Measurements from ENCODE around the gene COL6A1.

Gene COL6A1

DNA sequence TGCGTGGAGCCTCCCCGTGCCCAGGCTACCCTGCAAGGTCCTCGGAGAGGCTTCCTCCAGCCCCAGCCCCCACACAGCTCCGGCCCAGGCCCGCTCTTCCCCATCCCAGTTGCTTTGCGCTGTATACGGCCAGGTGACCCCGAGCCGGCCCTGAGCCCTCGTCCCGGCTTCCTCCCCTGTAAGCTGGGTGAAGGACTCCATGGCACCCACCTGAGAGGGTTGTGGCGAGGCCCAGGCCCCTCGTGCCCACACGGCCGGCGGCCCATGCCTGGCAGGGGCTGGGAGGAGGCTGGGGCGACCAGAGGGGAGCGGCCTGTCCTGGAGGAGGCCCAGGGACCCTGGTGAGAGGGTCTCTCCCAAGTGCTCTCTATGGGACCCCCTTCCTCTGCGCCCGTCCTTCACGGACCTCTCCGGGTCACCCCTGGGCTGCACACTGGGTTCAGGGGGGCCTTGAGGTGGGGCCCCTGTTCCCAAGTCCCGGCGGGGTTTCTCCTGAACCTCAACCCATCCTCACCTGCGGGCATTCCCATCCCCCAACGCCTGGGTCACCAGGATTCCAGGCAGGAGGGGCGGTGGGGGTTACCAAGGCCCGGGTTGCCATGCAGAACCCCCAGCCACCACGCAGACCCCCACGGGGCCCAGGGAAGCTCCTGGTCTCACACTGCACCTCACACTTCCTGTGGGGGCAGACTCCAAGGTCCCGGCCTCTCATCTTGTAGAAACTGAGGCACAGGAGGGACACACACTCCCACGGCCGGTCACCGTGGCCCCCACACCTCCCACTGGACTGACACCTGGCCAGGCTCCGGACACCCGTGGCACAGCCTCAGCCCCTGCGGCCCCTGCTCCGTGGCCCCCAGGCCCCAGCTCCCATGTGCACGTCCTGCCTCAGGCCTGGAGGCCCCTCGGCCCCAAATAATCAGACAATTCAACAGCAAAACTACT, 25.2 kb downstream of the COL6A1 start:
- no peak for DNase-seq (ENCODE audit: low read depth)

DNA sequence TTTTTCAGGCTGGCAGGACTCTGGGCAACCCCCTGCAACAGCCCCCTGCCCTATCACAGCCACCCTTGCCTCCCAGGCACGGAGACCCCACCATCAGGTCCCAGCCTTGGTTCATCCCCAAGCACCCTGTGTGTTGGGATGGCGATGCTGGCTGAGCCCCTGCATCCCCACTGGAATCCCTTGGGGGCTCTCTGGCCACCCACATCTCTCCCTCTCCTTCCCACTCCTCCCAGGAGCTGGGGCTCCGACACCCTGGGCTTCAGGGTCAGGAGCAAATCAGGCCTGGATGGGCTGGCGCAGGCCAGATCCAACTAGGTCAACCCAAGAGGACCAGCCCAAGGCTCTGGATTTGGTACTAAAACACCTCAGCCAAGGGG, 25.9 kb downstream of the COL6A1 start:
- no peak for DNase-seq (ENCODE audit: low read depth)

DNA sequence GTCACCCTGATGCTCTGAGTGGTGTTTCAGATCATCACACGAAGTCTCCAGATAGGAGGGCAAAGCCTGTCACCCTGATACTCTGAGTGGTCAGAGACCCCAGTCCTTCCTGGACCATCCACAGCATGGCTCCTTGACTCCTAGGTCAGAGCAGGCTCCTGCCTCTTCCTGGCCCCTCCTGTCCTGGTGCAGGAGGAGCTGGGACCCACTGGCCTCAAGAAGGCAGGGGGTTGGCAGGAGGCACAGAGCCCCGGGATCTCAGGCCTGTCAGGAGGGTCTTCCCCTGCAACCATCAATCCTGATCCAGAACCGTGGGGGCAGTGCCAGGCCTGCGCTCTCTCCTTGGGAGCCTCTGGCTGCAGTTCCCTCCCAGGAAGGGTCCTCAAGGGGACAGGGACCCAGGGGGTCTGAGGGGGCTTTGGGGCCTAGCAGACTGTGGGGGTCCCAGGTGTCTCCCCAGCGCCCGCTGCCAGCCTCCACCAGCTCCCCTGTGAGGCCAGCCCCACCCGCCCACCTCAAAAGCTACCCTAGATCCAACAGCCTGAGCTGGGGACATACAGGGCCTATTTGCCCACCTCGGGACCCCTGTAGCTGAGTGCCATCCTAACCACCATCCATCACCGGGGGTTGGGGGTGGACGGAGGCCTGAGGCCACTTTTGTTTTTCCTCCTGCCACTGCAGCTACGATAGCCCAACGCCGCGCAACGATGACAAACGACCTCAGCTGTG, 27.5 kb downstream of the COL6A1 start:
- no peak for DNase-seq (ENCODE audit: low read depth)

DNA sequence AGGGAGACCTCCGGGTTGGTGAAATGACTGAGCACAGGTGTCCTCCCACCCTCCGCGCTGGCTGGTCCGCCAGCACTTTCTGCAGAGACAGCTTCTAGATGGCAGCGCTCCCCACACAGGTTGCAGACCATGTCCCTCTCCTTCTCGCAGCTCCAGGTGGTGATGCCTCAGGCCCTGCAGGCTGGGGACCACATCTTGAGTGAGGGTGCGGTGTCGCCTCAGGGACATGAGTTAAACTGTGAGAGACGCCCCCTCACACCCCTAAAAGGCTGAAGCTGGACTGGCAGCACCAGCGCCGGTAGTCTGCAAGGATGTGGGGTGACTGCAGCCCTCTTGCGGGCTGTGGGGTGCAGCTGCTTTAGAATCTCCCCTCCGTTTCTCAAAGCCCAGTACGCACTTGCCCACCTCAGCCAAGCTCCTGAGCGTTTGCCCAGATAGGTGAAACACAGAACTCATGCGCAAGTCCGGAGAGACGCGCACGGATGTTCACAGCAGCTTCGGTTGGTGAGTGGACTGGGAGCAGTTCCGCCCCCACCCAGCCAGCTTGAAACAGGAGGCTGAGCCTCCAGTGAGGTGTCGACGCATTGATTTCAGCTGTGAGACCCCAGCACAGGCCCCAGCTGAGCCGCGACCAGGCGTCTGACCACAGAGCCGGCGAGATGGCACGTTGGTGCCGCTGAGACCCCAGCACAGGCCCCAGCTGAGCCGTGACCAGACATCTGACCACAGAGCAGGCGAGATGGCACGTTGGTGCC, 28.6 kb downstream of the COL6A1 start:
- DNase-seq (ENCODE audit: low read depth), result no peak

DNA sequence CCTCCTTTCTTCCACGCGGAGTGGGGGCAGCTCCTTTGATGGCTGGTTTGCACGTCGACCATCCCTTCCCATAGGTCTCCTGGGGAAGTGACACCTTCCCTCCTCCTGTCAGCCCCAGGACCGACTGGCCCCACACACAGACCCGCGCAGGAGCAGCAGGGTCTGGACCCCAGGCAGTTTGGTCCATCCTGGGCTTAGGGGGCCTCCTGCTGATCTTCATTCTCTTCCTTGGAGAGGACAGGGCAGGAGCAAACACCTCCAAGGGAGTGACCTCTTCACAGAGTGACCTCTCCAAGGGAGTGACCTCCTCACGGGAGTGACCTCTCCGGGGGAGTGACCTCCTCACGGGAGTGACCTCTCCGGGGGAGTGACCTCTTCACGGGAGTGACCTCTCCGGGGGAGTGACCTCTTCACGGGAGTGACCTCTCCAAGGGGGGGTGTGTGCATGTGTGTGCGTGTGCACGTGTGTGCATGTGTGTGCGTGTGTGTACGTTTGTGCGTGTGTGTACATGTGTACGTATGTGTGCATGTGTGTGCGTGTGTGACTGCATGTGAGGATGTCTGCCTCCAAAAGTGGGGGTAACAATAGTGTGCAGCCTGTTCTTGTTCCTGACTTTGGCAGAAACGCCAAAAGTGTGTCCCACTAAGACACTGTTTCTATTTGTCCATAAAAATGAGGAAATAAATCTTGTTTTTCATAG, 29.8 kb downstream of the COL6A1 start:
- no peak for DNase-seq (ENCODE audit: low read depth)

DNA sequence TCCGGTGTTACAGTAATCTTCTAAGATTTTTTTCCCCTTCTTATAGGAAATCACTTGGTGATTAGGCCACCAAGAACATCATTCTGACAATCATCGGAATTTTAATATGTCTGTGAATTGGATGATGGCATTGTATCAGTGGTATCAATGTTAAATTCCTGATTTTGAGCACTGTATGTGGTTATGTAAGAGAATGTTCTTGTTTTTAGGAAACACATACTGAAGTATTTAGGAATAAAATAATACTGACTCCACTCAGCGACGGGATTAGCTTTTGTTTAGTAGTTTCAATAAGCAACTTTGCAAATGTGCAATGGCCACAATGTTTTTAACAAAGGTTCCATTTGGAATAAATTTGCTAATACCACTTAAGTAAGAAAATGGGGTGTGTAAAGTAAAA, 30.6 kb downstream of the COL6A1 start:
- no peak for DNase-seq (ENCODE audit: low read depth)

DNA sequence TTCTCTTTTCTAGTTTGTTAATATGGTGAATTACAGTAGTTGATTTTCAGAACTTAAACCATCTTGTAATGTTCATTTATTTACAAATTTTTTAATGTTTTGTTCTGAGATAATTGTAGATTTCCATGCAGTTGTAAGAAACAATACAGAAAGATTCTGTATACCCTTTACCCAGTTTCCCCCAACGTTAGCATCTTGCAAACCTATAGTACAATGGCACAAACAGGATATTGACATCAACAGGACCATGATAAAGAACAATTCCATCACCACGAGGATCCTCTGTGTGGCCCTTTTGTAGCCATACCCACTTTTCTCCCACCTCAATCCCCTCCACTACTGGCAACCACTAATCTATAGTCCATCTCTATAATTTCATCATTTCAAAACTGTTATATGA, 33.3 kb downstream of the COL6A1 start:
- no peak for DNase-seq (ENCODE audit: low read depth)

DNA sequence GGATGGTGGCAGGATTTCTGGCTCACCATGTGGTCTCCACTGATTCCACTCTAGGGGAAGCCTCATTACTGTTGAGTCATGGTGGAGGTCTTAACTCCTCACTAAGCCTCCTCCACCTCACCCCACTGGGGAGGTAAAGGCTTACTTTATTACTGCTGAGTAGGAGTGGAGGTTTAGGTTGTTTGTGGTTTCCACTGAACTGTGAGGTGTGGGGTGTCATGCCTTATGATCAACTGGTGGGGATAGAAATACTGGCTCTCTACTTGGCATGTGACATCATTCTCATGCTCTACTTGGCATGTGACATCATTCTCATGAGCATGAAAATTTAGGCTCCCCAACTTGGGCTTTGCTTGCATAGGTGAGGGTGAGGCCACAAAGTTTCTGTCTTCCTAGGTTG, 35.6 kb downstream of the COL6A1 start:
- no peak for DNase-seq (ENCODE audit: low read depth)

DNA sequence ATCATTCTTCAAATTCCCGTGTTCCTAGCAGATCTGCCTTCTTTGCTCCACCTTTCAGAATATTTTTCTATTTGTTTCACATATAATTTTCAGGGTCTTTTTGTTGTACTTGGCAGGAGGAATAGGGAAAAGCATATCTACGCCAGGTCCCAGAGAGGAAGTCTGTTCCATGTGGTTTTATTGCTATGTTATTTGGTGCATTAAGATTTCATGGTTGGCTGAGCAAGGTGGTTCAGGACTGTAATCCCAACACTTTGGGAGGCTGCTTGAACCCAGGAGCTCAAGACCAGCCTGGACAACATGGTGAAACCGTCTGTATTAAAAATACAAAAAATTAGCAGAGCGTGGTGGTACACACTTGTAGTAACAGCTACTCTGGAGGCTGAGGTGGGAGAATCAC, 36.1 kb downstream of the COL6A1 start:
- no peak for DNase-seq (ENCODE audit: low read depth)

DNA sequence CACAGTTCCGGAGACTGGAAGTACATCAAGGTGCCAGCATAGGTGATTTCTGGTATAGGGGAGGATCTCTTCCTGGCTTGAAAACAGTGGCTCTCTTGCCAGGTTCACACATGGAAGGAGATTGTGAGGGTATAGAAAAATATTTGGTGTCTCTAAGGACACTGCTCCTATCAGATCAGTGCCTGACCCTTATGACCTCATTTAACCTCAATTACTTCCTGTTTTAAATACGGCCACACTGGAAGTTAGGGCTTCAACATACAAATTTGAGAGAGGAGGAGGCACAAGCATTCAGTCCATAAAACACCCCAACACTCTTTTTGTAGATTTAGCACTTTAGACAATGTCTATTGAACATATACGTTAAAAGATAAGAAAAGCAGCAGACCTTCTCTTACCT, 37.0 kb downstream of the COL6A1 start:
- no peak for DNase-seq (ENCODE audit: low read depth)

DNA sequence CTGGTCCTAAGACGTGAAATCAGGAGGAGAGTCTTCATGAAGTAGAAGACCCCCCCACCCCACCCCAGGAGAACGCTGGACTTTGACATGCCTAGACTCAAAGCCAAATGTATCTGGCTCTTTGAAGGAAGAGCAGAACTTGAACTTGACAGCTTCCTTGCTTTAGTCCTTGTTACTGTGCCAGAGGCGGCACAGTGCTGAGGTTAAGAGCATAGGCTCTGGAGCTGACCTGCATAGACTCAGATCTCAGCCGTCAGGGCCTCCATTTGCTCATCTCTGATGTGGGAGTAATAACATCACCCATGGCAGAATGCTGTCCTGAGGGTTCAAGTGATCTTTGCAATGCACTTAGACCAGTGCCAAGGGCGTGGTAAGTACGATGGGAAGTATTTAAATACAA, 39.0 kb downstream of the COL6A1 start:
- no peak for DNase-seq (ENCODE audit: low read depth)

DNA sequence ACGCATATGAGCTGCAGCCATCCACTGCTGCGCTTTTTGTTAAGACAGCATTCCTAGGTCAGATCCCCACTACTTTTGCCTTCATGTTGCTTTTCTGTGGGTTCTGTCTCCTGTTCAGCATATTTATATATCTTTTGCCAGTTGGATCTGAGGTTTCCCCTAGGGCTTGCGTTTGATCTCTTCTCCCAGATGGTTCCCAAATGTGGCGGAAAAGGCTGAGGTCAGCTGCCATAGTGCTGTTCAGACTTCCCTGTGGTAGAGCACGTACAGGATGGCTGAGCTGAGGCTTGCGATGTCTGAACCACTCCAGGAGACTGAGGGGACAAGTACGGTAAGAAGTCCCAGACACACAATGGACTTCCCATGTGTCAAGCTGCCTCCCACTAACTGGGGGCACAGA, 39.8 kb downstream of the COL6A1 start:
- DNase-seq (ENCODE audit: low read depth), result no peak

DNA sequence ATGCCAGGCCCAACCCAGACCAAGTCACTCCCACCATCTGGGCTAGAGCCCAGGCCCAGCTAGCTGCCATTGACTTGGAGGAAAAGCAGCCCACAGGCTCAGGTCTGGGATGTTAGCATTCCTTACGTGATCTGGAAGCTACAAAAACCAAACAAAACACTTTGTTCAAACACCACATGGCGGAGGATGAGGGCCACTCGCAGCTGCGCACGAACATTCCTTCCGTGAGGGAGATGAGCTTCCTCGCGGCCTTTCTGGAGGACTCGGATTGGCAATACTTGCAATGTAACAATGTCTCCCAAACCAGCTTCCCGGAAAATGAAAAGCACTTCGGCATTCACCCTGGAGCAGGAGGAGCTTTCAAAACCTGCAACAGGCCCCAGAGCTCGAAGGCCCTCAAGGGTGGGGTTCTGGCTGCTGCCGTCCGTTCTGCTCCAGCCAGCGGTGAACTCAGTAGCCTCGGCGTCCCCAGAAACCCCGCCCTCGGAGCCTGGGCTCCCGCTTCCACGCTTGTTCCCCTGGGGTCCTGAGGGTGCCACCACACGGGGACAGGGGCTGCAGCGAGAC, 40.5 kb downstream of the COL6A1 start:
- no peak for DNase-seq (ENCODE audit: low read depth)

DNA sequence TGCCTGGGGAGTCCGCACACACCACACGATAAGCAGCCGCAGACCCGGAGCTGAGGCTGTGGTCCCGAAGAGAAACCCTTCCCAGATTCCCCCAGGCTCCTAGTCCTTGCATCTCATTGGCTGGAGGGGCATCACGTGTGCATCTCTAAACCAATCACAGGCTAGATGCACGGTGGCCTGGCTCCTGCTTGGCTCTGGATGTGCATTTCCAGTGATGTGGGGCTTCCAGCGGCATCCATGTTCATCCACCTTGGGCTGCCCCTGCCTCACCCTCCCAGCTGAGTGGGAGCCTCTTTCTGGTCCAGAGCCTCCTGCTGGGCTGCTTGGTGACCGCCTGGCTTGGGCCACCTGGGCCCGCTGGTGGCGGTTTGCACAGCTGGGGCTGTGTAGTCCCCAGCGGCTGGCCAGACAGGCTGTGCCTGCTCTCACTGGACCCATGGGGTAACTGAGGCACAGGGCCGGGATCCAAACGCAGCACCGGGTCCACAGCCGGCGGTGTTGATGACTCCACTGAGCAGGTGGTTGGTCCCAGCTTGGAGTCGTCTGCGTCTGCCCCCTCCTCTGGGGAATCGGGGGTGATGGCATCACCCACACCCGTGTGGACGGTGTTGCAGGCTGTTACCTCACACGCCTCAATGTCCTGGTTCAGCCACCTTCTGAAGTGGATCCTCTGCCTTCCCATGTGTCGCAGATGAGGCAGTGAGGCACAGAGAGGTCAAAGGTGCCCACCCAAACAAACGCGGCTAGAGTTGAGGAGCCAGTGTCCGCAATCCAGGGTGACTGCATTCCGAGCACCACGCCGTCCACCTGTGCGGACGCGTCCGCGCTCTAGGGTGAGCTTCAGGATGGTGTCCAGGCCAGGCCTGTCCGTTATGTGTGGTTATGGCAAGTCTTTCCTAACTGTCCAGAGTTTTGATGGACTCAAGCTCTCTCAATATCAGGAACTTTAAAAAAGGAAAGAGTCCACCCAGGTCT, 41.3 kb downstream of the COL6A1 start:
- DNase-seq (ENCODE audit: low read depth), result no peak

DNA sequence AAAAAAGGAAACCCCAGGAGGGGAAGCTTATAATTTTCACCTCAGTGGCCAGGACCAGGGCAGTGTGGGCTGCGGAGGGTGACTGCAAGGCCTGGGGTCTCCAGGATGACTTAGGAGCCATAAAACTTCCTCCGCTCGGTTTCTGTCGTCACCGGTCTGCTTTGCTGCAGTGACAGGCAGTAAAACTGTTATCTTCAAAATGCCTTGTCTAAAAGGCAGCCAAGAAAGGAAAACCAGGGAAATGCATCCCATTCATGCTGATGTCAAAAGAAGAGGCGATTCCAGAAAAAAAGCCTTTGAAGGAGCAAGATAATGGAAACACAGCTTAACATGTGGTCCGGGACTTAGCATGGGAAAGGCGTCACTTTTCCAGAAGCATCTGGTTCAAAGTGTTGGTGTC, 42.0 kb downstream of the COL6A1 start:
- no peak for DNase-seq (ENCODE audit: low read depth)

DNA sequence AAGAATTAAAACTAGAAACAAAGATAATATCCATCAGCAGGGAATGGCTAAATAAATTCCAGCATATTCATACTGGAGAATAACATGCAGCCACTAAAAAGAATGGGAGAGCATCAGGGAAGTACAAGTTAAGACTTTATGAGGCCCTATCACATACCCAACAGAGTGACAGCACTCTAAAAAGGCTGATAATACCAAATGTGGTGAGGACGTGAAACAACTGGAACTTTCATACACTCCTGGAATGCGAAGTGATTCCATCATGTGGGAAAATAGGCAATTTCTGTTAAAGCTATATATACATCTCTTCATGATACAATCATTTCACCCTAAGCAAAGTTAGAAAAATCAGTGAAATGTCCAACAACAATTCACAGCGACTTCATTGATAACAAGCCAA, 42.6 kb downstream of the COL6A1 start:
- no peak for DNase-seq (ENCODE audit: low read depth)

DNA sequence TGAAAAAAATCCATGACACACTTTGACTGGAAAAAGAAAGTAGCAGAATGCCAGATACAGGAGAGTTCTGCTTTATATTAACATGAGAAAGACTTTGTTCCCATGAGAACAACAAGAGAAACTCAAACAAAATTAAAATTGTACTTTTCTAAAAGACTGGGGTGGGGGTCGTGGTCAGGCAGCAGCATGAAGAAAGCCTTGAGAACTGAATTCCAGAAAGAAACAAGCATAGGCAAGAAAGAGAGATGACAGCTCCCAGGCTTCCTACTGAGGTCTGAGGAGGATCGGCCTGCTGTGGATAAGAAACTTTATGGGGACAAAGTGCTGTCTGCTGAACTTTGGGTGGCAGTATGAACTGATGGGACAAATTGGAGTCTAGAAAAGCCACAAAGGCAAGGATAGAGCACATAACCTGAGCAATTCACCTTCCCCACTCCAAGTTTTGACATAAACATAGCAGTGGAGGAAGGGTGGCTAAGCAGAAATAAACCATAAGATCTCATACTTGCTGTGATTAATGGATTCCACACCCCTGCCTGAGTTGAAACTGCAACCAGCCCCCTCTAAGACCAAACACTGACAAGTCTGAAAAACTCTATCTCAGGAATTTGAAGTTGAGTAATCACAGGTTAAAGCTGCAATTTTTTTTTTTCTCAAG, 43.7 kb downstream of the COL6A1 start:
- DNase-seq (ENCODE audit: low read depth), result peak; percentile 52

DNA sequence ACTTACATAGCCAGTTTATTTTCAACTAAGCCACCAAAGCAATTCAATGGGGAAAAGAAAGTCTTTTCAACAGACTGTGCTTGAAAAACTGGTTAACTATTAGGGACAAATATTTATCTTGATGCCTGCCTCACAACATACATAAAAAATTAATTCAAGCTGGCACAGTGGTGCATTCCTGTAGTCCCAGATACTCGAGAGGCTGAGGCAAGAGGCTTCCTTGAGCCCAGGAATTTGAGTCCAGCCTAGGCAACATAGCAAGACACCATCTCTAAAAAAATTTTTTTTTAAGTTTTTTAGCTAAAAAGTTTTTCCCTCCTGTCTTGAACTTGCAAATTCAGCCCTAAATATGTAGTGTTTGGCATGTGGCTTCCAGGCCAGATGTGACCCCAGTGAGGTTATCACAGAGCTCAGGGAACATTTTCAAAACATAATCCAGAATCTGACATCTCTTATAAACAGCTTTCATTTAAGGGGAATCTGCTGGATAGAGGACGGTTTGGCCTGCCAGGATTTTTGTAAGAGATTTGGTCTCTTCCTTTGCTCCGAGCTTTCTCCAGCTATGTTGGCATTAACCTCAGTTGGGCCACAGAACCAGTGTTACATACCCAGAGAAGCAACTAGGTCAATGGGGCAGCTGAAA, 46.4 kb downstream of the COL6A1 start:
- no peak for DNase-seq (ENCODE audit: low read depth)

DNA sequence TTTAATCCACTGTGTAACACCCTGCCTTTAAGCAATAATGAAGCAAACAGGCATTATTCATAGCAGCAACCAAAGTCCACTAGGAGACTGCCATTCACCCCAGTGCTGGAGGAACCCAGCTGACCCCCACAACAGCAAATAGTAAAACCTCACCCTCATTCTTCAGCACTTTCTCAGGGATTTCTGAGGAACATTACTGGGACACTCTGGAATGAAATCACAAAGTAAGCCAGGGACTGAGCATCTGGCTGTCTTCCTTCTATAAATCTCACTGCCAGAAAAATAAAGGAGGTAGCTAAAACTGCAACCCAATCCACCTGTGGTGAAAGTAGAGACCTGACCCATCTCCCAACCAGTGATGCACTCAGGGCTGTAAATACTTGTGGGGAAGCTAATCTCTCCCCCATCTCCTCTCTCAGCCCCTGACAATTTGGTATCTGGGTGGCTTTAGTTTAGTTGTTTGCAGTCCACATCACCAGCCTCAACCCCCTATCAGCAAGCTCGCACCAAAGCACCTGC, 47.1 kb downstream of the COL6A1 start:
- no peak for DNase-seq (ENCODE audit: low read depth)

Data from ELR (cell line).